ENCODE results near the gene OR8K5. TPM values are rescaled to one million over a fixed set of nuclear protein-coding genes. Genes with fewer than 3 reads are reported as not detected.

Gene OR8K5
- polyA plus RNA-seq, 1 of the 3 experiments (the other 2 are of a cell fraction) = not detected

- H3K79me2 ChIP-seq (ENCODE audit: insufficient read depth) = no peaks in the 10 kb centered on the region
- H3K9ac ChIP-seq = no peak overlapping the region
- no peaks in the 10 kb centered on the region for H4K20me1 ChIP-seq (ENCODE audit: insufficient read depth)
- H3F3A ChIP-seq (replicated peaks; ENCODE audit: insufficient read depth) = no peaks in the 10 kb centered on the region
- no peak for TF ChIP-seq JUND (IDR thresholded peaks at IDR 0.05)
- TF ChIP-seq MEF2A (IDR thresholded peaks at IDR 0.05; ENCODE audit: borderline replicate concordance, low read depth) = no peak
- no peak for TF ChIP-seq TCF12 (IDR thresholded peaks at IDR 0.05)
- TF ChIP-seq RCOR1 (IDR thresholded peaks at IDR 0.05; ENCODE audit: low read length) = no peak
- TF ChIP-seq, protein P1, sequence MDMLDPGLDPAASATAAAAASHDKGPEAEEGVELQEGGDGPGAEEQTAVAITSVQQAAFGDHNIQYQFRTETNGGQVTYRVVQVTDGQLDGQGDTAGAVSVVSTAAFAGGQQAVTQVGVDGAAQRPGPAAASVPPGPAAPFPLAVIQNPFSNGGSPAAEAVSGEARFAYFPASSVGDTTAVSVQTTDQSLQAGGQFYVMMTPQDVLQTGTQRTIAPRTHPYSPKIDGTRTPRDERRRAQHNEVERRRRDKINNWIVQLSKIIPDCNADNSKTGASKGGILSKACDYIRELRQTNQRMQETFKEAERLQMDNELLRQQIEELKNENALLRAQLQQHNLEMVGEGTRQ (IDR thresholded peaks at IDR 0.05; ENCODE audit: borderline replicate concordance, low read depth, low read length) = no peak
- TF ChIP-seq SMC3 (IDR thresholded peaks at IDR 0.05; ENCODE audit: low read depth, low read length) = no peak
- TF ChIP-seq NFIC (IDR thresholded peaks at IDR 0.05; ENCODE audit: borderline replicate concordance) = no peak
- TF ChIP-seq, protein P2, sequence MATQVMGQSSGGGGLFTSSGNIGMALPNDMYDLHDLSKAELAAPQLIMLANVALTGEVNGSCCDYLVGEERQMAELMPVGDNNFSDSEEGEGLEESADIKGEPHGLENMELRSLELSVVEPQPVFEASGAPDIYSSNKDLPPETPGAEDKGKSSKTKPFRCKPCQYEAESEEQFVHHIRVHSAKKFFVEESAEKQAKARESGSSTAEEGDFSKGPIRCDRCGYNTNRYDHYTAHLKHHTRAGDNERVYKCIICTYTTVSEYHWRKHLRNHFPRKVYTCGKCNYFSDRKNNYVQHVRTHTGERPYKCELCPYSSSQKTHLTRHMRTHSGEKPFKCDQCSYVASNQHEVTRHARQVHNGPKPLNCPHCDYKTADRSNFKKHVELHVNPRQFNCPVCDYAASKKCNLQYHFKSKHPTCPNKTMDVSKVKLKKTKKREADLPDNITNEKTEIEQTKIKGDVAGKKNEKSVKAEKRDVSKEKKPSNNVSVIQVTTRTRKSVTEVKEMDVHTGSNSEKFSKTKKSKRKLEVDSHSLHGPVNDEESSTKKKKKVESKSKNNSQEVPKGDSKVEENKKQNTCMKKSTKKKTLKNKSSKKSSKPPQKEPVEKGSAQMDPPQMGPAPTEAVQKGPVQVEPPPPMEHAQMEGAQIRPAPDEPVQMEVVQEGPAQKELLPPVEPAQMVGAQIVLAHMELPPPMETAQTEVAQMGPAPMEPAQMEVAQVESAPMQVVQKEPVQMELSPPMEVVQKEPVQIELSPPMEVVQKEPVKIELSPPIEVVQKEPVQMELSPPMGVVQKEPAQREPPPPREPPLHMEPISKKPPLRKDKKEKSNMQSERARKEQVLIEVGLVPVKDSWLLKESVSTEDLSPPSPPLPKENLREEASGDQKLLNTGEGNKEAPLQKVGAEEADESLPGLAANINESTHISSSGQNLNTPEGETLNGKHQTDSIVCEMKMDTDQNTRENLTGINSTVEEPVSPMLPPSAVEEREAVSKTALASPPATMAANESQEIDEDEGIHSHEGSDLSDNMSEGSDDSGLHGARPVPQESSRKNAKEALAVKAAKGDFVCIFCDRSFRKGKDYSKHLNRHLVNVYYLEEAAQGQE (IDR thresholded peaks at IDR 0.05; ENCODE audit: low read depth, low read length) = no peak
- TF ChIP-seq POLR2AphosphoS5 (IDR thresholded peaks at IDR 0.05; ENCODE audit: low read depth, low read length) = no peak
- no peak for TF ChIP-seq NRF1 (IDR thresholded peaks at IDR 0.05; ENCODE audit: low read depth, low read length)
- no peak for TF ChIP-seq FOXJ3 (CRISPR knock-in tag; IDR thresholded peaks at IDR 0.05)
- TF ChIP-seq, protein P3, sequence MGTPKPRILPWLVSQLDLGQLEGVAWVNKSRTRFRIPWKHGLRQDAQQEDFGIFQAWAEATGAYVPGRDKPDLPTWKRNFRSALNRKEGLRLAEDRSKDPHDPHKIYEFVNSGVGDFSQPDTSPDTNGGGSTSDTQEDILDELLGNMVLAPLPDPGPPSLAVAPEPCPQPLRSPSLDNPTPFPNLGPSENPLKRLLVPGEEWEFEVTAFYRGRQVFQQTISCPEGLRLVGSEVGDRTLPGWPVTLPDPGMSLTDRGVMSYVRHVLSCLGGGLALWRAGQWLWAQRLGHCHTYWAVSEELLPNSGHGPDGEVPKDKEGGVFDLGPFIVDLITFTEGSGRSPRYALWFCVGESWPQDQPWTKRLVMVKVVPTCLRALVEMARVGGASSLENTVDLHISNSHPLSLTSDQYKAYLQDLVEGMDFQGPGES (IDR thresholded peaks at IDR 0.05; ENCODE audit: low read depth, low read length) = no peak
- POLR2A ChIA-PET = no interaction called here
- no peak for DNase-seq
- H3K9me2 ChIP-seq = no peaks in the 10 kb centered on the region
- H3K27ac ChIP-seq (ENCODE audit: low read depth in 2 of 2, low read length in 1 of 2) = no peak overlapping the region
- no peak overlapping the region for H3K4me2 ChIP-seq
- H3K4me1 ChIP-seq (ENCODE audit: control insufficient read depth in 1 of 2, insufficient read depth in 2 of 2, low read depth in 1 of 2, low read length in 1 of 2) = no peaks in the 10 kb centered on the region
- no peaks in the 10 kb centered on the region for H3K9me3 ChIP-seq
- H3K4me3 ChIP-seq (ENCODE audit: low read depth in 2 of 2, low read length in 1 of 2) = no peak overlapping the region
- no peak overlapping the region for H2AFZ ChIP-seq (ENCODE audit: low read depth)
- H3K36me3 ChIP-seq (replicated peaks in 1 of 2; ENCODE audit: control insufficient read depth in 1 of 2, insufficient read depth in 2 of 2, low read length in 1 of 2) = no peaks in the 10 kb centered on the region
- H3K27me3 ChIP-seq (ENCODE audit: insufficient read depth) = no peaks in the 10 kb centered on the region
- CTCF ChIA-PET = no interaction called here
- under 1% methylated on average over 3 of the region's 3 CpGs for WGBS (ENCODE audit: low lambda C conversion rate)
Observed at GRCh38 chr11:56172256-56172830, 12.2 kb upstream of the OR8K5 start.

DNA sequence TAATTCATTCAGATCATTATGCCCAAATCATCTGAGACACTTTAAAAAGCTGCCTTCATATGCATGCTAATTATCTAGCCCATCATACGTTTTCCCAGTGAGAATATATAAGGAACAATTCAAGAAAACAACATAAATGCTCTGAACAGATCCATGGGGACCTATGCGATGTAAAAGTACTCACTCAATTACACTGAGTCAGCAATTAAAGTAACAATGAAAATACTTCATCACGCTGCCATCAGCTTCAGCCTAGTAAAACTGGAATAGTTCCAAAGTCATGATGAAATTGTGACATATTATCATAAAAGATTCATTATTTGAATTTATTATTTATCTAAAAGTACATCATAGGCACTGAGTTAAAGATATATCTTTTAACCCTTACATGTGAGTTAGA is 3.7 kb upstream of the OR8K5 start:
- no peaks in the 10 kb centered on the region for H3K9me2 ChIP-seq
- no peak overlapping the region for H3K27ac ChIP-seq (ENCODE audit: low read depth in 2 of 2, low read length in 1 of 2)
- H3K4me2 ChIP-seq = no peak overlapping the region
- no peaks in the 10 kb centered on the region for H3K27me3 ChIP-seq (ENCODE audit: insufficient read depth)
- WGBS (ENCODE audit: low lambda C conversion rate) = 22% methylated on average over 3 of the region's 3 CpGs
- no peak for DNase-seq
- CTCF ChIA-PET = no interaction called here
- no peaks in the 10 kb centered on the region for H3K4me1 ChIP-seq (ENCODE audit: control insufficient read depth in 1 of 2, insufficient read depth in 2 of 2, low read depth in 1 of 2, low read length in 1 of 2)
- no peaks in the 10 kb centered on the region for H3K9me3 ChIP-seq
- H4K20me1 ChIP-seq (ENCODE audit: insufficient read depth) = no peaks in the 10 kb centered on the region
- H3F3A ChIP-seq (replicated peaks; ENCODE audit: insufficient read depth) = no peaks in the 10 kb centered on the region
- no peak overlapping the region for H3K4me3 ChIP-seq (ENCODE audit: low read depth in 2 of 2, low read length in 1 of 2)
- POLR2A ChIA-PET = no interaction called here
- H3K79me2 ChIP-seq (ENCODE audit: insufficient read depth) = no peaks in the 10 kb centered on the region
- no peak overlapping the region for H3K9ac ChIP-seq
- no peaks in the 10 kb centered on the region for H3K36me3 ChIP-seq (replicated peaks in 1 of 2; ENCODE audit: control insufficient read depth in 1 of 2, insufficient read depth in 2 of 2, low read length in 1 of 2)
- no peak overlapping the region for H2AFZ ChIP-seq (ENCODE audit: low read depth)
- TF ChIP-seq GABPA (IDR thresholded peaks at IDR 0.05; ENCODE audit: low read depth) (no peak), SIN3A (IDR thresholded peaks at IDR 0.05; ENCODE audit: borderline replicate concordance, low read depth, low read length) (no peak), NRF1 (IDR thresholded peaks at IDR 0.05; ENCODE audit: low read depth, low read length) (no peak)
- TF ChIP-seq, protein P4, sequence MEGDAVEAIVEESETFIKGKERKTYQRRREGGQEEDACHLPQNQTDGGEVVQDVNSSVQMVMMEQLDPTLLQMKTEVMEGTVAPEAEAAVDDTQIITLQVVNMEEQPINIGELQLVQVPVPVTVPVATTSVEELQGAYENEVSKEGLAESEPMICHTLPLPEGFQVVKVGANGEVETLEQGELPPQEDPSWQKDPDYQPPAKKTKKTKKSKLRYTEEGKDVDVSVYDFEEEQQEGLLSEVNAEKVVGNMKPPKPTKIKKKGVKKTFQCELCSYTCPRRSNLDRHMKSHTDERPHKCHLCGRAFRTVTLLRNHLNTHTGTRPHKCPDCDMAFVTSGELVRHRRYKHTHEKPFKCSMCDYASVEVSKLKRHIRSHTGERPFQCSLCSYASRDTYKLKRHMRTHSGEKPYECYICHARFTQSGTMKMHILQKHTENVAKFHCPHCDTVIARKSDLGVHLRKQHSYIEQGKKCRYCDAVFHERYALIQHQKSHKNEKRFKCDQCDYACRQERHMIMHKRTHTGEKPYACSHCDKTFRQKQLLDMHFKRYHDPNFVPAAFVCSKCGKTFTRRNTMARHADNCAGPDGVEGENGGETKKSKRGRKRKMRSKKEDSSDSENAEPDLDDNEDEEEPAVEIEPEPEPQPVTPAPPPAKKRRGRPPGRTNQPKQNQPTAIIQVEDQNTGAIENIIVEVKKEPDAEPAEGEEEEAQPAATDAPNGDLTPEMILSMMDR (IDR thresholded peaks at IDR 0.05) = no peak
- TF ChIP-seq, protein P2 (IDR thresholded peaks at IDR 0.05; ENCODE audit: low read depth, low read length) = no peak
- TF ChIP-seq, protein P1 (IDR thresholded peaks at IDR 0.05; ENCODE audit: borderline replicate concordance, low read depth, low read length) = no peak
